Neural cell (in vitro differentiated cells): ENCODE measurements around the gene ARHGAP42. TPM values are rescaled to one million over a fixed set of nuclear protein-coding genes. Genes with fewer than 3 reads are reported as not detected.

Experiments used
- H2AFZ ChIP-seq: fragments of 200-600, 300-800 bp; sonication (generic), shearing (Covaris generic); 2 replicates; pipeline ENCODE4 v1.6.0; 2014; ENCODE audit warnings: low read depth, mild to moderate bottlenecking, antibody characterized with exemption, low read length, moderate library complexity
- H3F3A ChIP-seq: fragments of 200-600 bp; shearing (Covaris generic); 2 replicates; pipeline ENCODE4 v1.6.1; 2016; ENCODE audit warnings: mild to moderate bottlenecking, moderate library complexity, mixed read lengths, antibody characterized with exemption, low read length; ENCODE audit not compliant: insufficient read depth, poor library complexity, severe bottlenecking
- H3K27ac ChIP-seq: fragments of 200-600, 300-800 bp; sonication (generic), shearing (Covaris generic); 2 replicates; pipeline ENCODE4 v1.5.1; 2014; ENCODE audit warnings: mild to moderate bottlenecking, low read length, moderate library complexity
- H3K27me3 ChIP-seq: fragments of 300-800, 200-600 bp; sonication (generic), shearing (Covaris generic); 2 replicates; pipeline ENCODE4 v1.6.0; 2014; ENCODE audit warnings: mild to moderate bottlenecking, low read depth, low read length, moderate library complexity; ENCODE audit not compliant: insufficient read depth
- H3K36me3 ChIP-seq: fragments of 300-800, 200-600 bp; sonication (generic), shearing (Covaris generic); 2 replicates; pipeline ENCODE4 v1.5.1; 2014; ENCODE audit warnings: mild to moderate bottlenecking, antibody characterized with exemption, low read length, moderate library complexity; ENCODE audit not compliant: insufficient read depth
- H3K4me2 ChIP-seq: fragments of 300-800, 200-600 bp; sonication (generic), shearing (Covaris generic); 2 replicates; pipeline ENCODE4 v1.6.0; 2014; ENCODE audit warnings: mild to moderate bottlenecking, low read length
- H3K4me3 ChIP-seq: fragments of 300-800, 200-600 bp; sonication (generic), shearing (Covaris generic); 2 replicates; pipeline ENCODE4 v1.5.1; 2014; ENCODE audit warnings: mild to moderate bottlenecking, low read length, moderate library complexity
- H3K79me2 ChIP-seq: fragments of 200-600 bp; shearing (Covaris generic); replicated peaks from 2 replicates; pipeline ENCODE4 v1.6.0; 2014; ENCODE audit warnings: mild to moderate bottlenecking, low read length, moderate library complexity; ENCODE audit not compliant: insufficient read depth
- H3K9ac ChIP-seq: fragments of 300-800, 200-600 bp; sonication (generic), shearing (Covaris generic); 2 replicates; pipeline ENCODE4 v1.6.1; 2016; ENCODE audit warnings: mild to moderate bottlenecking, low read length, mixed read lengths
- H3K9me2 ChIP-seq: fragments of 200-600 bp; shearing (Covaris generic); 2 replicates; pipeline ENCODE4 v1.6.1; 2016; ENCODE audit warnings: mild to moderate bottlenecking, low read length, mixed read lengths; ENCODE audit not compliant: insufficient read depth
- H3K9me3 ChIP-seq: fragments of 200-600, 300-800 bp; sonication (generic), shearing (Covaris generic); 2 replicates; pipeline ENCODE4 v1.6.1; 2016; ENCODE audit warnings: mild to moderate bottlenecking, mixed run types, low read length, moderate library complexity, mixed read lengths
- H4K20me1 ChIP-seq: fragments of 200-600 bp; shearing (Covaris generic); 2 replicates; pipeline ENCODE4 v1.6.1; 2016; ENCODE audit warnings: mild to moderate bottlenecking, mixed run types; ENCODE audit not compliant: insufficient read depth
- EP300 ChIP-seq: fragments of 450-650 bp; conservative IDR thresholded peaks from 2 replicates; pipeline ENCODE4 v1.6.1; 2014; ENCODE audit warnings: antibody characterized with exemption, mild to moderate bottlenecking, moderate library complexity; ENCODE audit not compliant: poor library complexity, severe bottlenecking
- EZH2 ChIP-seq: fragments of 200-600, 300-800 bp; shearing (Covaris generic), sonication (generic); IDR thresholded peaks from 2 replicates; pipeline ENCODE4 v1.6.1; 2014; ENCODE audit warnings: antibody characterized with exemption, low read length, borderline replicate concordance, mild to moderate bottlenecking; ENCODE audit not compliant: insufficient read depth, poor library complexity, severe bottlenecking
- MXI1 ChIP-seq: fragments of 450-650 bp; conservative IDR thresholded peaks from 2 replicates; pipeline ENCODE4 v1.6.1; 2014; ENCODE audit warnings: antibody characterized with exemption, mild to moderate bottlenecking; ENCODE audit not compliant: poor library complexity, severe bottlenecking
- POLR2AphosphoS5 ChIP-seq: IDR thresholded peaks from 2 replicates; pipeline ENCODE4 v1.6.1; 2012
- RAD21 ChIP-seq: fragments of 450-650 bp; conservative IDR thresholded peaks from 2 replicates; pipeline ENCODE4 v1.6.1; 2014; ENCODE audit warnings: antibody characterized with exemption, mild to moderate bottlenecking, moderate library complexity
- SMC3 ChIP-seq: fragments of 450-650 bp; conservative IDR thresholded peaks from 2 replicates; pipeline ENCODE4 v1.6.1; 2014; ENCODE audit warnings: antibody characterized with exemption, mild to moderate bottlenecking, moderate library complexity; ENCODE audit not compliant: poor library complexity
- TAF1 ChIP-seq: IDR thresholded peaks from 2 replicates; pipeline ENCODE4 v1.6.1; 2012; ENCODE audit warnings: low read depth
- polyA plus RNA-seq: library from polyadenylated mRNA; depleted of rRNA; stranded (reverse); fragments of >200 nt; gene quantifications from 2 replicates; pipeline ENCODE4 v1.2.3, GENCODE V29; 2014
- TF ChIP-seq, protein P1 (sequence below): fragments of 450-650 bp; IDR thresholded peaks from 2 replicates; pipeline ENCODE4 v1.5.1; 2014; ENCODE audit warnings: antibody characterized with exemption, mild to moderate bottlenecking, moderate library complexity; ENCODE audit not compliant: poor library complexity, severe bottlenecking
- TF ChIP-seq, protein P2 (sequence below): IDR thresholded peaks from 2 replicates; pipeline ENCODE4 v1.6.1; 2012; ENCODE audit warnings: borderline replicate concordance

The ARHGAP42 gene
- polyA plus RNA-seq, 1 donor from 2014 or later: 0.64 TPM

GRCh38 chr11:100731471-100731870 lies 44.4 kb downstream of the ARHGAP42 start:
- no peak overlapping the region for H2AFZ ChIP-seq
- H3K9ac ChIP-seq: no peak overlapping the region
- no peaks in the 10 kb centered on the region for H3K36me3 ChIP-seq
- no peak overlapping the region for H3K4me2 ChIP-seq
- no peak overlapping the region for H3K4me3 ChIP-seq
- no peak overlapping the region for H3K27ac ChIP-seq
- H3K27me3 ChIP-seq: no peaks in the 10 kb centered on the region
- H3F3A ChIP-seq: no peaks in the 10 kb centered on the region
- H3K9me2 ChIP-seq: no peaks in the 10 kb centered on the region
- no peaks in the 10 kb centered on the region for H4K20me1 ChIP-seq
- no peaks in the 10 kb centered on the region for H3K9me3 ChIP-seq
- no peak for TF ChIP-seq TAF1
- H3K79me2 ChIP-seq: no peaks in the 10 kb centered on the region

DNA sequence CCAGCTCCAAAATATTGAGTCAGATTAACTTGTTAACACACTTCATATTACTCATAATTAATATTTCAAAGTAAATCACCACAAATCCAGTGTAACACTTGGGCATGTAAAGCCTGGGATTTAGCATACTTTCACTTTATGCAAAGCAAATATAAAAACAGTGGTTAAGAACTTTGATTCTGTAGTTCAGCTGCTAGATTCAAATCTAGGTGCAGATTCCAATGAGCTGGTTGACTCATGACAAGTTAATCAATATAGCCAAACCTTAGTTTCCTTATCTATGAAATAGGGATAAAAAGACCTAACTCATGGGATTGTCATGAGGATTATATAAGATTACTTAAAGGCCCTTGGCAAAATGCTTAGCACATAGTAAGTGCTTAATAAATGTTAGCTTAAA lies 45.9 kb downstream of the ARHGAP42 start:
- Histone ChIP-seq H2AFZ (no peak overlapping the region), H3K9me2 (no peaks in the 10 kb centered on the region), H3K27me3 (no peaks in the 10 kb centered on the region), H3K9ac (no peak overlapping the region), H3K27ac (no peak overlapping the region), H4K20me1 (no peaks in the 10 kb centered on the region), H3K36me3 (no peaks in the 10 kb centered on the region), H3K9me3 (no peaks in the 10 kb centered on the region), H3K79me2 (no peaks in the 10 kb centered on the region), H3F3A (no peaks in the 10 kb centered on the region), H3K4me3 (no peak overlapping the region), H3K4me2 (no peak overlapping the region)
- TF ChIP-seq, protein P1, sequence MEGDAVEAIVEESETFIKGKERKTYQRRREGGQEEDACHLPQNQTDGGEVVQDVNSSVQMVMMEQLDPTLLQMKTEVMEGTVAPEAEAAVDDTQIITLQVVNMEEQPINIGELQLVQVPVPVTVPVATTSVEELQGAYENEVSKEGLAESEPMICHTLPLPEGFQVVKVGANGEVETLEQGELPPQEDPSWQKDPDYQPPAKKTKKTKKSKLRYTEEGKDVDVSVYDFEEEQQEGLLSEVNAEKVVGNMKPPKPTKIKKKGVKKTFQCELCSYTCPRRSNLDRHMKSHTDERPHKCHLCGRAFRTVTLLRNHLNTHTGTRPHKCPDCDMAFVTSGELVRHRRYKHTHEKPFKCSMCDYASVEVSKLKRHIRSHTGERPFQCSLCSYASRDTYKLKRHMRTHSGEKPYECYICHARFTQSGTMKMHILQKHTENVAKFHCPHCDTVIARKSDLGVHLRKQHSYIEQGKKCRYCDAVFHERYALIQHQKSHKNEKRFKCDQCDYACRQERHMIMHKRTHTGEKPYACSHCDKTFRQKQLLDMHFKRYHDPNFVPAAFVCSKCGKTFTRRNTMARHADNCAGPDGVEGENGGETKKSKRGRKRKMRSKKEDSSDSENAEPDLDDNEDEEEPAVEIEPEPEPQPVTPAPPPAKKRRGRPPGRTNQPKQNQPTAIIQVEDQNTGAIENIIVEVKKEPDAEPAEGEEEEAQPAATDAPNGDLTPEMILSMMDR: no peak
- TF ChIP-seq TAF1 (no peak), SMC3 (no peak), MXI1 (no peak), EP300 (no peak), EZH2 (no peak), RAD21 (no peak), POLR2AphosphoS5 (no peak)
- TF ChIP-seq, protein P2, sequence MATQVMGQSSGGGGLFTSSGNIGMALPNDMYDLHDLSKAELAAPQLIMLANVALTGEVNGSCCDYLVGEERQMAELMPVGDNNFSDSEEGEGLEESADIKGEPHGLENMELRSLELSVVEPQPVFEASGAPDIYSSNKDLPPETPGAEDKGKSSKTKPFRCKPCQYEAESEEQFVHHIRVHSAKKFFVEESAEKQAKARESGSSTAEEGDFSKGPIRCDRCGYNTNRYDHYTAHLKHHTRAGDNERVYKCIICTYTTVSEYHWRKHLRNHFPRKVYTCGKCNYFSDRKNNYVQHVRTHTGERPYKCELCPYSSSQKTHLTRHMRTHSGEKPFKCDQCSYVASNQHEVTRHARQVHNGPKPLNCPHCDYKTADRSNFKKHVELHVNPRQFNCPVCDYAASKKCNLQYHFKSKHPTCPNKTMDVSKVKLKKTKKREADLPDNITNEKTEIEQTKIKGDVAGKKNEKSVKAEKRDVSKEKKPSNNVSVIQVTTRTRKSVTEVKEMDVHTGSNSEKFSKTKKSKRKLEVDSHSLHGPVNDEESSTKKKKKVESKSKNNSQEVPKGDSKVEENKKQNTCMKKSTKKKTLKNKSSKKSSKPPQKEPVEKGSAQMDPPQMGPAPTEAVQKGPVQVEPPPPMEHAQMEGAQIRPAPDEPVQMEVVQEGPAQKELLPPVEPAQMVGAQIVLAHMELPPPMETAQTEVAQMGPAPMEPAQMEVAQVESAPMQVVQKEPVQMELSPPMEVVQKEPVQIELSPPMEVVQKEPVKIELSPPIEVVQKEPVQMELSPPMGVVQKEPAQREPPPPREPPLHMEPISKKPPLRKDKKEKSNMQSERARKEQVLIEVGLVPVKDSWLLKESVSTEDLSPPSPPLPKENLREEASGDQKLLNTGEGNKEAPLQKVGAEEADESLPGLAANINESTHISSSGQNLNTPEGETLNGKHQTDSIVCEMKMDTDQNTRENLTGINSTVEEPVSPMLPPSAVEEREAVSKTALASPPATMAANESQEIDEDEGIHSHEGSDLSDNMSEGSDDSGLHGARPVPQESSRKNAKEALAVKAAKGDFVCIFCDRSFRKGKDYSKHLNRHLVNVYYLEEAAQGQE: no peak
